Measurements from ENCODE around the gene SLC16A4. TPM values are rescaled to one million over a fixed set of nuclear protein-coding genes. Genes with fewer than 3 reads are reported as not detected.

Gene SLC16A4
- total and polyA plus RNA-seq, 2 of the 8 experiments (the other 6 are each of a cell fraction or from before 2014, with no cell fraction given): 0.30 to 0.43 TPM

DNA sequence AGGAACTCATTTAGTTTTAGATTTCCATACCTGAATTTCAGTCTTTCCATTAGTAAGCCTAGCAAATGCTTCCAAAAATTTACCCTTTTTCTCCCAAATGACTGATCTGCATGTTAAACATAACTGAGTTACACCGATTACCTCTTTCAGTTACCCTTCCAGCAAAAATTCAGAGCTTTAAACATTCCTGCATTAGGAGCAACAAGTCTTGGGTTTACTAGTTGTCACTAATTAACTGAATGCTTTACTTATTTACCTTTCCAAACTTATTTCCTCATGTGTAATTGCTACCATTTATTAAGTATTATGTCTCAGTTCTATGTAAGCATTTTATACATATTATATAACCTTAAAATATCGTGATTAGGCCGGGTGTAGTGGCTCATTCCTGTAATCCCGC, 13.6 kb upstream of the SLC16A4 start:
- H3K4me2 ChIP-seq (ENCODE audit: insufficient read depth in 1 of 2, low read depth in 2 of 2, low read length in 2 of 2): no peak overlapping the region
- H2BK5ac ChIP-seq (ENCODE audit: low read depth, low read length): no peak overlapping the region
- H2AK5ac ChIP-seq (ENCODE audit: low read depth, low read length): no peak overlapping the region
- H3K18ac ChIP-seq (ENCODE audit: extremely low read depth, low read length): no peak overlapping the region
- no peak overlapping the region for H3K56ac ChIP-seq (replicated peaks; ENCODE audit: insufficient read length, low read depth, low read length)
- ChIA-PET POLR2A (ENCODE audit: partially characterized antibody) (interaction anchor here (0.6 to 1.3 kb wide), 3 partner anchors 9 to 14 kb away, joined by 3 to 4 read pairs (median 4); no protein-coding TSS in a partner anchor), CTCF (ENCODE audit: partially characterized antibody) (interaction anchor here (0.7 to 22.7 kb wide), 6 partner anchors 8 to 270 kb away, joined by 3 to 828 read pairs (median 3); partner anchors contain the start of gene PROK1)
- peaks cover 3% of the 10 kb centered on the region; the same call in 1 of the 2 replicates for H3K23me2 ChIP-seq (ENCODE audit: low read depth, low read length)
- 90% methylated on average over 4 of the region's 4 CpGs; no CpG with 5 or more reads in 1 of the 2 experiments for WGBS, 2 experiments (ENCODE audit: extremely low coverage in 1 of 2, insufficient coverage in 1 of 2, insufficient read length in 1 of 2, insufficient replicate concordance in 2 of 2, low coverage in 1 of 2, low lambda C conversion rate in 2 of 2, missing lambda C conversion rate in 1 of 2)
- H2AFZ ChIP-seq (ENCODE audit: low read length): no peak overlapping the region
- H3K4me3 ChIP-seq (ENCODE audit: extremely low read depth in 1 of 4, insufficient read depth in 2 of 4, low read depth in 3 of 4, low read length in 4 of 4): no peak overlapping the region
- no peak overlapping the region for H3K23ac ChIP-seq (ENCODE audit: insufficient read length)
- no peak overlapping the region for H3K9ac ChIP-seq (replicated peaks in 1 of 4; ENCODE audit: extremely low read depth in 1 of 4, low read depth in 3 of 4, low read length in 3 of 4)
- no peaks in the 10 kb centered on the region for H3K9me3 ChIP-seq (ENCODE audit: insufficient read depth in 2 of 2, low read depth in 1 of 2, low read length in 1 of 2)
- no peak overlapping the region for H3K27ac ChIP-seq (ENCODE audit: low read depth, low read length)
- no peaks in the 10 kb centered on the region for H4K20me1 ChIP-seq (replicated peaks in 1 of 2; ENCODE audit: control insufficient read depth in 1 of 2, insufficient read depth in 2 of 2, low read length in 2 of 2)
- no peak overlapping the region for H4K8ac ChIP-seq (ENCODE audit: extremely low read depth, insufficient read depth, low read length)
- H3K36me3 ChIP-seq (ENCODE audit: control insufficient read depth in 2 of 4, insufficient read depth in 4 of 4, low read length in 3 of 4): peaks cover 2 to 49% (median 29%) of the 10 kb centered on the region in 4 experiments; a peak in 7 of 8 replicates
- H3K79me1 ChIP-seq (ENCODE audit: low read depth, low read length): no peaks in the 10 kb centered on the region; the same call in 1 of the 2 replicates
- no peak overlapping the region for H4K91ac ChIP-seq (replicated peaks; ENCODE audit: insufficient read length, low read length)
- H4K5ac ChIP-seq (ENCODE audit: insufficient read length, low read depth, low read length): no peak overlapping the region
- H3K27me3 ChIP-seq (replicated peaks in 1 of 4; ENCODE audit: control insufficient read depth in 3 of 4, extremely low read depth in 1 of 4, insufficient read depth in 3 of 4, low read length in 3 of 4): 0 out of 7 replicates have a peak, but pooled peaks cover 0 to 3% (median 0%) of the 10 kb centered on the region in 4 experiments
- TF ChIP-seq RAD21 (IDR thresholded peaks at IDR 0.05 in 1 of 2, conservative IDR thresholded peaks at IDR 0.05 in 1 of 2; ENCODE audit: low read depth in 2 of 2, low read length in 2 of 2) (no peak), TAF7 (optimal IDR thresholded peaks at IDR 0.05; ENCODE audit: borderline replicate concordance, low read depth, low read length) (no peak), POLR2AphosphoS5 (IDR thresholded peaks at IDR 0.05; ENCODE audit: low read depth, low read length) (no peak), SIN3A (conservative IDR thresholded peaks at IDR 0.05 in 1 of 2, IDR thresholded peaks at IDR 0.05 in 1 of 2; ENCODE audit: low read depth in 1 of 2, low read length in 2 of 2) (no peak), SP2 (IDR thresholded peaks at IDR 0.05; ENCODE audit: low read length) (no peak), MAFK (IDR thresholded peaks at IDR 0.05; ENCODE audit: low read depth, low read length) (no peak), SP1 (IDR thresholded peaks at IDR 0.05; ENCODE audit: low read depth, low read length) (no peak), KDM1A (IDR thresholded peaks at IDR 0.05; ENCODE audit: borderline replicate concordance, low read length) (no peak)
- H3K14ac ChIP-seq (ENCODE audit: insufficient read length): no peak overlapping the region
- H3K4ac ChIP-seq (replicated peaks; ENCODE audit: insufficient read length, low read depth, low read length): no peak overlapping the region
- H2BK15ac ChIP-seq (ENCODE audit: low read length): no peak overlapping the region
- peaks cover 0 to 12% of the 10 kb centered on the region in 2 experiments; a peak in 2 of 4 replicates for H3K79me2 ChIP-seq (ENCODE audit: control insufficient read depth in 1 of 2, insufficient read depth in 2 of 2, low read length in 2 of 2)
- FAIRE-seq: no peak
- H2BK20ac ChIP-seq (ENCODE audit: low read length): no peak overlapping the region
- DNase-seq (ENCODE audit: low read depth in 1 of 2, low spot score in 2 of 2): no peak
- H2BK12ac ChIP-seq (ENCODE audit: low read depth, low read length): no peak overlapping the region
- no peak overlapping the region for H2BK120ac ChIP-seq (replicated peaks; ENCODE audit: low read depth, low read length)
- H3K4me1 ChIP-seq (replicated peaks in 1 of 4; ENCODE audit: control insufficient read depth in 3 of 4, insufficient read depth in 4 of 4, low read length in 3 of 4): no peaks in the 10 kb centered on the region; a peak in 2 of 7 replicates

All from H1 (cell line).